HepG2 (cell line): ENCODE measurements around the gene C2orf81. TPM values are rescaled to one million over a fixed set of nuclear protein-coding genes. Genes with fewer than 3 reads are reported as not detected.

ENCODE experiments used
- ARHGAP35 ChIP-seq: sonication (generic); formaldehyde crosslinking; IDR thresholded peaks from 2 replicates; pipeline ENCODE4 v1.9.0; 2022; ENCODE audit warnings: mild to moderate bottlenecking, inconsistent platforms, moderate library complexity, missing genetic modification reagents, borderline replicate concordance
- GPN1 ChIP-seq: sonication (generic); formaldehyde crosslinking; IDR thresholded peaks from 2 replicates; pipeline ENCODE4 v1.5.1; 2020; ENCODE audit warnings: missing genetic modification reagents, borderline replicate concordance
- HDAC1 ChIP-seq: sonication (generic); formaldehyde crosslinking; IDR thresholded peaks from 2 replicates; pipeline ENCODE4 v1.5.1; 2020; ENCODE audit warnings: mild to moderate bottlenecking, missing genetic modification reagents
- HNF1B ChIP-seq: sonication (generic); formaldehyde crosslinking; IDR thresholded peaks from 2 replicates; pipeline ENCODE4 v1.5.1; 2020; ENCODE audit warnings: mild to moderate bottlenecking, moderate library complexity, missing genetic modification reagents
- HNRNPLL ChIP-seq: fragments of 200-400 bp; formaldehyde crosslinking; IDR thresholded peaks from 2 replicates; pipeline ENCODE4 v1.6.1; 2017; ENCODE audit warnings: mild to moderate bottlenecking, low read depth, low read length; ENCODE audit not compliant: poor library complexity, severe bottlenecking
- JARID2 ChIP-seq: sonication (generic); formaldehyde crosslinking; IDR thresholded peaks from 2 replicates; pipeline ENCODE4 v1.8.1; 2023; ENCODE audit warnings: missing genetic modification reagents, inconsistent platforms; ENCODE audit not compliant: insufficient replicate concordance
- KMT2B ChIP-seq: IDR thresholded peaks from 2 replicates; pipeline ENCODE4 v1.6.1; 2016; ENCODE audit warnings: missing genetic modification reagents, missing compliant biosample characterization
- MIER3 ChIP-seq: IDR thresholded peaks from 2 replicates; pipeline ENCODE4 v1.6.1; 2016; ENCODE audit warnings: missing compliant biosample characterization, borderline replicate concordance
- MTERF4 ChIP-seq: sonication (generic); formaldehyde crosslinking; IDR thresholded peaks from 2 replicates; pipeline ENCODE4 v1.8.0; 2023; ENCODE audit warnings: mild to moderate bottlenecking, missing genetic modification reagents
- MYC ChIP-seq: sonication (generic); formaldehyde crosslinking; IDR thresholded peaks from 2 replicates; pipeline ENCODE4 v1.9.0; 2021; ENCODE audit warnings: missing genetic modification reagents, borderline replicate concordance
- RBM22 ChIP-seq: fragments of 200-400 bp; formaldehyde crosslinking; optimal IDR thresholded peaks from 2 replicates; pipeline ENCODE3; 2017; ENCODE audit warnings: mild to moderate bottlenecking, low read length, moderate library complexity
- ZBTB21 ChIP-seq: sonication (generic); formaldehyde crosslinking; IDR thresholded peaks from 2 replicates; pipeline ENCODE4 v1.4.0; 2020; ENCODE audit warnings: missing genetic modification reagents
- ZFP90 ChIP-seq: sonication (generic); formaldehyde crosslinking; IDR thresholded peaks from 2 replicates; pipeline ENCODE4 v1.8.0; 2022; ENCODE audit warnings: missing genetic modification reagents, mild to moderate bottlenecking, inconsistent platforms, borderline replicate concordance
- ZNF251 ChIP-seq: sonication (generic); formaldehyde crosslinking; IDR thresholded peaks from 2 replicates; pipeline ENCODE4 v1.9.0; 2021; ENCODE audit warnings: mild to moderate bottlenecking, missing genetic modification reagents
- ZNF274 ChIP-seq: sonication (generic); formaldehyde crosslinking; IDR thresholded peaks from 2 replicates; pipeline ENCODE4 v1.5.1; 2020; ENCODE audit warnings: mild to moderate bottlenecking, missing genetic modification reagents
- ZNF335 ChIP-seq: sonication (generic); formaldehyde crosslinking; IDR thresholded peaks from 2 replicates; pipeline ENCODE4 v1.4.0; 2020; ENCODE audit warnings: missing genetic modification reagents
- ZNF33B ChIP-seq: sonication (generic); formaldehyde crosslinking; IDR thresholded peaks from 2 replicates; pipeline ENCODE4 v1.5.1; 2020; ENCODE audit warnings: mild to moderate bottlenecking, missing genetic modification reagents
- ZNF510 ChIP-seq: sonication (generic); formaldehyde crosslinking; IDR thresholded peaks from 2 replicates; pipeline ENCODE4 v1.4.0; 2020; ENCODE audit warnings: low read depth, mild to moderate bottlenecking, missing genetic modification reagents
- ZNF512B ChIP-seq: sonication (generic); formaldehyde crosslinking; IDR thresholded peaks from 2 replicates; pipeline ENCODE4 v1.5.1; 2020; ENCODE audit warnings: missing genetic modification reagents, mild to moderate bottlenecking, borderline replicate concordance
- ZNF607 ChIP-seq: sonication (generic); formaldehyde crosslinking; IDR thresholded peaks from 2 replicates; pipeline ENCODE4 v1.5.1; 2020; ENCODE audit warnings: missing genetic modification reagents, mild to moderate bottlenecking, borderline replicate concordance
- ZNF660 ChIP-seq: sonication (generic); formaldehyde crosslinking; IDR thresholded peaks from 2 replicates; pipeline ENCODE4 v1.5.1; 2020; ENCODE audit warnings: mild to moderate bottlenecking, low read depth, missing genetic modification reagents, borderline replicate concordance
- ZSCAN30 ChIP-seq: sonication (generic); formaldehyde crosslinking; IDR thresholded peaks from 2 replicates; pipeline ENCODE4 v1.5.0; 2020; ENCODE audit warnings: mild to moderate bottlenecking, missing genetic modification reagents
- polyA plus RNA-seq, 8 experiments: library from polyadenylated mRNA; depleted of rRNA in 3 of 8; stranded (reverse) in 7 of 8; unstranded in 1 of 8; fragments of >200 nt; fragmentation: Illumina TruSeq in 4 of 8; extraction: Trizol in 4 of 8; gene quantifications; 2 replicates each; pipeline versions ENCODE4 v1.2.1 to v1.2.3, GENCODE V29; 2011 to 2016; ENCODE audit warnings: low read depth in 4 of 8, missing spikeins in 1 of 8, mixed read lengths in 1 of 8; ENCODE audit not compliant: insufficient read depth in 1 of 8
- total RNA-seq, 5 experiments: library from RNA; depleted of rRNA; stranded (reverse); fragments of >200 nt; fragmentation: Illumina TruSeq; extraction: Trizol; gene quantifications; 2 replicates each; pipeline ENCODE4 v1.2.3, GENCODE V29; 2016; ENCODE audit warnings: low read depth in 1 of 5

C2orf81 gene
- total and polyA plus RNA-seq, 2 of the 13 experiments (the other 11 are each of a cell fraction or from before 2014, with no cell fraction given), result 0.15 to 0.17 TPM

- peak; percentile 44 for TF ChIP-seq RBM22
- no peak for TF ChIP-seq ZNF660 (CRISPR knock-in tag)
- TF ChIP-seq HNRNPLL, result peak; percentile 20
- no peak for TF ChIP-seq ZBTB21 (CRISPR knock-in tag)
- no peak for TF ChIP-seq HNF1B (CRISPR knock-in tag)
- TF ChIP-seq ZNF335 (CRISPR knock-in tag), result no peak
- TF ChIP-seq MIER3 (CRISPR knock-in tag), result no peak
- TF ChIP-seq ZNF607, result 0 out of 2 replicates have a peak, but pooled peaks have one; percentile 41
- TF ChIP-seq MYC (CRISPR knock-in tag), result no peak
- no peak for TF ChIP-seq JARID2 (CRISPR knock-in tag)
- no peak for TF ChIP-seq ZNF512B (CRISPR knock-in tag)
- TF ChIP-seq MTERF4 (CRISPR knock-in tag), result no peak
- TF ChIP-seq ZSCAN30, result no peak
- TF ChIP-seq KMT2B, result no peak
- TF ChIP-seq ZNF274 (CRISPR knock-in tag), result 0 out of 2 replicates have a peak, but pooled peaks have one; percentile 25
- TF ChIP-seq ZNF251, result no peak
- TF ChIP-seq GPN1, result no peak
- TF ChIP-seq ZNF510 (CRISPR knock-in tag), result no peak
- no peak for TF ChIP-seq ZFP90 (CRISPR knock-in tag)
- no peak for TF ChIP-seq HDAC1
- no peak for TF ChIP-seq ZNF33B (CRISPR knock-in tag)
- TF ChIP-seq ARHGAP35 (CRISPR knock-in tag), result no peak
Measured at GRCh38 chr2:74461187-74462053, 40.0 kb upstream of the C2orf81 start (continued).
